HG03439 (cell line): ENCODE data around the gene CBL.
A peak's percentile ranks its signal among the peaks of the same experiment; 100 is the strongest.

ENCODE experiments used
- ATAC-seq: cut with Tn5 transposase; IDR thresholded peaks from one replicate; pipeline ENCODE4 v1.9.1; 2021; ENCODE audit warnings: mild to moderate bottlenecking, moderate library complexity; ENCODE audit not compliant: unreplicated experiment

The CBL gene

DNA sequence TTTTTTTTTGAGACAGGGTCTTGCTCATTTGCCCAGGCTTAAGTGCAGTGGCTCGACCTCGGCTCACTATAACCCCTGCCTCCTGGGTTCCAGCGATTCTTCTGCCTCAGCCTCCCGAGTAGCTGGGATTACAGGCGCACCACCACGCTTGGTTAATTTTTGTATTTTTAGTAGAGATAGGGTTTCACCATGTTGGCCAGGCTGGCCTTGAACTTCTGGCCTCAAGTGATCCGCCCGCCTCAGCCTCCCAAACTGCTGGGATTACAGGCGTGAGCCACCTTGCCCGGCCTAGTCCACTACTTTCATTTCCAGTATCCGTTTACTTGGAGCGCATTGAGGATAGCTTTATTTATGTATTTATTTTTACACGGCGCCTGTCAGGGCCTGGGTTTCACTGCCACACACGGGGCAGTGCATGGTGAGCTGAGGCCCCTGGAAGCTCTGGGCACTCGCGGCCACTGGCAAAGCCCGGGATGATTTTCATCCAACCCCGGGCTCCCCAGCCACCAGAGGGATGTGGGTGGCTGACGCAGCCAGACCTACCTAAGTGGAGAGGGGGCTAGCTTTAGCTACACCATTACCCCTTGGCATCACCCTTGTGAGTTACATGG, 116.9 kb downstream of the CBL start:
- no peak for ATAC-seq

DNA sequence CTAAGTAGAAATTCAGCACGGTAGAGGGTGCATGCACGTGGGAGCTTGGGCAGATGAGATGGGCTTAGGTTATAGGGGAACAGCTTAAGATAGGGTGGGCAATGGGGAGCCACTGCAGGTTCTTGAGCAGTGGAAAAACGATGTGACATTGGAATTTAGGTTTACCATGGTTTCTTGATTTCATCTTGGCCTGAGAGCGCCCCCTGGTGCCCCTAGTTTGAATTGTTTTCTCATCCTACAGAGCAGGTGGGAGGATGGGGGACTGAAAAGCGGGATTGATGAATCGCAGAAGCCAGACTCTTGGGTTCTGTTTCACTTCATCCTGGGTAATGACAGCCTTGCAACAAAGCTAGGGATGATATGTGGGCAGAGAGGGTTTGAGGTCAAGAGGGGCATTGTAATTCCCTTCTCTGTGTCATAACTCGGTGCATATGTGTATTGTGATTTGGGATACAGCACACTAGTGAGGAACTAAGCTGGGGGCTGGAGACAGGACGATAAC, 117.4 kb downstream of the CBL start:
- ATAC-seq: no peak

GRCh38 chr11:119324189-119324588, 118.0 kb downstream of the CBL start:
- ATAC-seq: no peak

- no peak for ATAC-seq
Observed at GRCh38 chr11:119329320-119329719, 123.2 kb downstream of the CBL start.

GRCh38 chr11:119330237-119330636, 124.1 kb downstream of the CBL start:
- no peak for ATAC-seq

- no peak for ATAC-seq
Observed at GRCh38 chr11:119332111-119332765, 126.1 kb downstream of the CBL start.

- peak; percentile 92 for ATAC-seq
Observed at GRCh38 chr11:119334174-119334930, 128.2 kb downstream of the CBL start, which contains the start of gene RNF26. Gene RNF26, plus strand, starts transcription at chr11:119334527. Its CDS starts 596 bp downstream, at chr11:119335123.

DNA sequence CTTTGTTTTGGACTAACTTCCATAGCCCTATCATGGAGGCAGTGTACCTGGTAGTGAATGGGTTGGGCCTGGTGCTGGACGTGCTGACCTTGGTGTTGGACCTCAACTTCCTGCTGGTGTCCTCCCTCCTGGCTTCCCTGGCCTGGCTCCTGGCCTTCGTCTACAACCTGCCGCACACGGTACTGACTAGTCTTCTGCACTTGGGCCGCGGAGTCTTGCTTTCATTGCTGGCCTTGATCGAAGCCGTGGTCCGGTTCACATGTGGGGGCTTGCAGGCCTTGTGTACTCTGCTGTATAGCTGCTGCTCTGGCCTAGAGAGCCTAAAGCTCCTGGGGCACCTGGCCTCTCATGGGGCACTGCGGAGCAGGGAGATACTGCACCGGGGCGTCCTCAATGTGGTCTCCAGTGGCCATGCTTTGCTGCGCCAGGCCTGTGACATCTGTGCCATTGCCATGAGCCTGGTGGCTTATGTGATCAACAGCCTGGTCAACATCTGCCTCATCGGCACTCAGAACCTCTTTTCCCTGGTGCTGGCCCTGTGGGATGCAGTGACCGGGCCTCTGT, 129.0 kb downstream of the CBL start:
- no peak for ATAC-seq

DNA sequence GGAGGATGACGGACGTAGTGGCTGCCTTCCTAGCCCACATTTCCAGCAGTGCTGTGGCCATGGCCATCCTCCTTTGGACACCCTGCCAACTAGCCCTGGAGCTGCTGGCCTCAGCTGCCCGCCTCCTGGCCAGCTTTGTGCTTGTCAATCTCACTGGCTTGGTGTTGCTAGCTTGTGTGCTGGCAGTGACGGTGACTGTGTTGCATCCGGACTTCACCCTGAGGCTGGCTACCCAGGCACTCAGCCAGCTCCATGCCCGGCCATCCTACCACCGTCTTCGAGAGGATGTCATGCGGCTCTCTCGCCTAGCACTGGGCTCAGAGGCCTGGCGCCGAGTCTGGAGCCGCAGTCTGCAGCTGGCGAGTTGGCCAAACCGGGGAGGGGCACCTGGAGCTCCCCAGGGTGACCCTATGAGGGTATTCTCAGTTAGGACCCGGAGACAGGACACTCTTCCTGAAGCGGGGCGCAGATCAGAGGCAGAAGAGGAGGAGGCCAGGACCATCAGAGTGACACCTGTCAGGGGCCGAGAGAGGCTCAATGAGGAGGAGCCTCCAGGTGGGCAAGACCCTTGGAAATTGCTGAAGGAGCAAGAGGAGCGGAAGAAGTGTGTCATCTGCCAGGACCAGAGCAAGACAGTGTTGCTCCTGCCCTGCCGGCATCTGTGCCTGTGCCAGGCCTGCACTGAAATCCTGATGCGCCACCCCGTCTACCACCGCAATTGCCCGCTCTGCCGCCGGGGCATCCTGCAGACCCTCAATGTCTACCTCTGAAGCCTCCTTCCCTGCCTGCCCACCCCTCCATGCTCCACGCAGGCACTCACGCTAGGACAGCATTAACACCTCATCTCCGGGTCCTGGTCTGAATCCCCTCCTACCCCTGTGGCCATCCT, 129.8 kb downstream of the CBL start:
- ATAC-seq: no peak

DNA sequence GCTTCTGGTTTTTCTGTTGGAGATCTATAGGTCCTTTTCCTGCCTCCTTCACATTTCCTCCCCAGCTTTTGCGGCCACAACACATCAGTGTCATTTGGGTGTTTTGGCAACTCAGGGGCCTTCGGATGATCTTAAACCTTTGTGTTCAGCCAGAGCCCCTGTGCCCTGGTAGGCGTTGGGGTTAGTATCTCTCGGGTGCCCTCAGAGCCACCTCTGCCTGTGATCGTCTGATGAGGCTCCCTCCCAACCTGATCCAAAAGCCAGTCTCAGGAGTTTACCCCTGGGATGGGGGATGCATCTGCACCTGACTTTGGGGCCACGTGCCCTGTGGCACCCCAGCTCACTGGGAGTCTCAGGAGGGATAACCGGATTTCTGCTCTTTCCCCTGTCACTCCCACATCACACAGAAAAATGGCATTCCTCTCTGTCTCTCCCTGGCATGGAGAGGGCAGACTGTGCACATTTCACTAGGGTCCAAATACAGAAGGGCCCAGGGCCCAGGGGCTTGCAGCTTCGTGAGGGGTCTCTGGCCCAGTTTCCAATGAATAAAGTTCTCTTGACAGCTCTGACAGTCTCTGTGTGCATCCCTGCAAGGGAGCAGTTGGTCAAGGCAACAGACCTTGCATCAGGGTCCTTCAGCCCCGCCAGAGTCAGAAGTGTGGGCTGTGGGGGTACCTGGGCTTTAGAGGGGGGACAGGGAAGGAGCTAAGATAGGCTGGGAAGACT, 130.8 kb downstream of the CBL start:
- no peak for ATAC-seq

DNA sequence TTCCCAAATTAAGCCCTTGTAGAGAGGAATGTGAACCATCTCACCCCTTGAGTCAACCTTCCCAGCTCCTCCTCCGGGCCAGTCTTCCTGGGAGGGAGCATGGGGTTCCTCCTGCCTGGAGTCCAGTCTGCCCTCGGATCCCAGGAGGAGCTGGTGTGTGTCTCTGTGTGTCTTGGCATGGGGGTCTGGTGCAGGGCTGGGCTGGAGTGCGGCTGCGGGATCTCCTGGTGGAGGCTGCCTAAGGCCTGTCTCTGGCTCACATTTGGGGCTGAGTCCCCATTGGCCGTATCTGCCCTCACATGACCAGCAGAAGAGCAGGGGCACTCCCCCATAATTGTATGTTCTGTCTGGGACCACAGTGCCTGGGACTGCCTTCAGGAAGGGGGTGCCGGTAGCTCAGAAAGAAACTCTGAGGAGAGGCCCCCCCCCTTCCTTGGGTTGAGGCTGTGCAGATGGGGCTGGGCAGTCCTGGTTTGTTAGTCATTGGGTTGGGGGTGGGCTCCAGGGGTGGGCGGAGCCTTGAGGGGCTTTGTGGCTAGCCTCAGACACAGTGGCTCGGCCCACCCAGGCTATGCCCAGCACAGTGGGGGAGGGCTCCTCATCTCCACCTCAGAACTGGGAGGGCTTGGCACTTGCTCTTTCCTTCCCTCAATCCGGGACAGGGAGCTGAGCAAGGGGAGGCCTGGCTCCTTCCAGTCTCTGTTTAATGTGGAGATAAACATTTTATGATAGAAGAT, 131.6 kb downstream of the CBL start:
- ATAC-seq: no peak

DNA sequence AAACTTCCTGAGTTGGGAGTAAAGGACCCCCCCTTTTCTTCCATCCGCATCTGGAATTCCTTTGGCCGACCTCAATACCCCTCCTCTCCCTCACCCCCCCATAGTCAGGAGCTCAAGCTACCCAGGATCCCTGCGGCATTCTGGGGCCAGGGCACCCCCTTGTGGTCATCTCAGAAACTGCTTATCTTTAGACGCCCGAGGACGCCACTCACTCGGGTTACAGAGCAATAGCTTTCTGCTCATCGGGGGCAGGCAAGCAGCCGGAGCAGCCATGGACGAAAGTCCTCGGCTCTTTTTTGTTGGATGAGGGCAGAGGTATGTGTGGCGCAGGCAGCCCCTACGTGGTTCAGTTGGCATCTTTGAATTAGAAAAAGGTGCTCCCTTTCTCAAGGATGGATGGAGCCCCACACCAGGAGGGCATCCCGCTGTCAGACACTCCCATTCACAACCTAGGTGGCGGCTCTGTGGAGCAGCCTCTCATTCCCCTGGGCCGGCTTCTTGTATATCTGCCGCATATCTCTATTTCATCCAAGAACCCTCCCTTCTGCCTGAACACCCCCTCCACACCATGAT, 132.3 kb downstream of the CBL start:
- ATAC-seq: no peak

DNA sequence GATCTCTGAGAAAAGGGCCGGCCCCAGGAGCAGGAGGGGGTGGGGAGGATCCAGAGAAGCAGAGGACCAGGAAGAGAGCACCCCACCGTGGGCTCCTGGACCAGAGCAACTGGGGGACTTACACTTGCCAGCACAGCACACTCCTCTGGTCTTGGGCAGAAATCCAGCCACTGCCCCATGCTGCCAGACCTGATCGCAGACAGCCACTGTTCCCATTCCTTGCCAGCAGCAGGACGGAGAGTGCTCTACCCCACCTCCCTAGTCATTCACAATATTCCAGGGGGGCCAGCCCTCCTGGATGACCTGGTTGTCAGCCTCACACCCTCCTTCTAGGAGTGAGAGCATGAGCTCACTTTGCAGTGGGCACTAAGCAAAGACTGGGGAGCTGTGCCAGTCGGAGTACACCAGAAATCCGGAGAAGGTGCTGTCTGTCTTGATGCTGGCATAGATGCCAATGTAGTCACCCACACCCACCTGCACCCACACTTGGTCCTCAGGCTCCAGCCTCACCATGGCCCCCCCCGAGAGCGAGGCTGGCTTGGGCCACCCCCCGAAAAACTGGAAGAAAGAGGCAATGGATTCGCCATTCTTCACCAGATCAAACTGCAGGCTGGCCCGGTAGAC, 132.9 kb downstream of the CBL start:
- no peak for ATAC-seq

- no peak for ATAC-seq
Observed at GRCh38 chr11:119339589-119340334, 133.6 kb downstream of the CBL start.

GRCh38 chr11:119340335-119341221, 134.4 kb downstream of the CBL start, which contains the start of gene C1QTNF5:
Gene C1QTNF5, minus strand, starts transcription at chr11:119340883. Its CDS starts 486 bp downstream, at chr11:119340397.
- ATAC-seq: no peak

DNA sequence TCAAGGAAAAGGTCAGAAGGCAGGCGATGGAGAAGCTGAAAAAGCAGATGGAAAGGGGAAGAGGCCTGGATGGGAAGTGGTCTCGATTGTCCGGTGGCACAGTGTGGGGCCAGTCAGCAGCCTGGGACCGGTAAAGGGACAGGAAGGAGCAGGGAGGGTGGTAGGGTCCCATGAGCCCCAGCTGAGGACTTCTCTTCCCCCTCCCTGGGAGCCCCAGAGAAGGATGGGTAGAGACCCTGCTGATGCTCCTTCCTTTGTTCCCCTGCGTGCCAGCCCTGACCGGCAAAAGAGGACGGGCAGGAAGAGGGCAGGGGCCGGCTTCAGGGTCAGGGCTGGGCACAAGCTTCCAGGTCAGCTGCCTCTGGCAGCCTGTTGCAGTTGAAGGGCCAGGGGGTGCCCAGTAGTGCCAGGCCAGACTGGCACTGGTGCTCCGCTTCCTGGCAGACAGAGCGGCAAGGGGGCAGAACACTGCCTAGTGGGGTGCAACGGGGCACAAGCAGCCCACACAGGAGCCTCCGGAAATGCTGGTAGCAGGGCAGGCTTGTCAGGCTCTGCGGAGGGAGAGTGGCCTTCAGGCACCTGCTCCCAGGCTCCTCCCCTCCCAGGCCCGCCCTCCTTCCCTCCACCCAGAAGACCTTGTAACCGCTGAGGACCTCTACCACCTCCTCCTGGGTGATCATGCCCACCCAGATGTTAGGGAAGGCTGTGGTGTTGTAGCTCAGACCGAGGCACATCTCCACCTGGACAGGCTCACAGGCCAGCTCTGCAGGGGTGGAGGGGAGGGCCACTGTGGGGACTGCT, 135.3 kb downstream of the CBL start:
- no peak for ATAC-seq
